ENCODE data around the gene ARHGAP42. TPM values are rescaled to one million over a fixed set of nuclear protein-coding genes. Genes with fewer than 3 reads are reported as not detected.

Gene ARHGAP42
- total and polyA plus RNA-seq, 10 of the 15 experiments (the other 5 are each of a cell fraction or from before 2014, with no cell fraction given) = 1.8 to 6.3 (median 3.2) TPM

- ATAC-seq (no peak), DNase-seq (ENCODE audit: low read depth, low spot score) (no peak), FAIRE-seq (no peak)
- Histone ChIP-seq H3K27ac (ENCODE audit: control insufficient read depth, insufficient read depth) (no peak overlapping the region), H3K9ac (ENCODE audit: control insufficient read depth, insufficient read depth, low read length) (no peak overlapping the region), H2AFZ (ENCODE audit: control insufficient read depth, low read depth, low read length) (no peak overlapping the region), H3K4me1 (ENCODE audit: control insufficient read depth, insufficient read depth, low read length) (no peaks in the 10 kb centered on the region), H3K9me3 (replicated peaks; ENCODE audit: control insufficient read depth, insufficient read depth, low read length) (no peaks in the 10 kb centered on the region; the same call in 2 of the 3 replicates), H3K4me3 (no peak overlapping the region), H3K79me2 (ENCODE audit: control insufficient read depth, insufficient read depth, low read length) (no peaks in the 10 kb centered on the region), H3K27me3 (replicated peaks in 1 of 2; ENCODE audit: control insufficient read depth in 2 of 2, insufficient read depth in 2 of 2, low read length in 1 of 2) (no peaks in the 10 kb centered on the region), H3K36me3 (ENCODE audit: control insufficient read depth in 2 of 2, insufficient read depth in 2 of 2, low read length in 1 of 2) (no peaks in the 10 kb centered on the region), H3K4me2 (ENCODE audit: control insufficient read depth, insufficient read depth) (no peak overlapping the region), H4K20me1 (ENCODE audit: control insufficient read depth, insufficient read depth) (no peaks in the 10 kb centered on the region)
- RAD21 ChIA-PET (ENCODE audit: unreplicated experiment) = no interaction called here
- intact Hi-C loops (cut with micrococcal nuclease; ENCODE audit: unreplicated experiment) = no loop called here
- POLR2A ChIA-PET = no interaction called here
- in situ Hi-C loops (cut with MboI) = no loop called here
- TF ChIP-seq MTA2 (IDR thresholded peaks at IDR 0.05; ENCODE audit: low read depth) (no peak), ZNF384 (IDR thresholded peaks at IDR 0.05; ENCODE audit: borderline replicate concordance, low read depth, low read length) (no peak)
- TF ChIP-seq, protein P1, sequence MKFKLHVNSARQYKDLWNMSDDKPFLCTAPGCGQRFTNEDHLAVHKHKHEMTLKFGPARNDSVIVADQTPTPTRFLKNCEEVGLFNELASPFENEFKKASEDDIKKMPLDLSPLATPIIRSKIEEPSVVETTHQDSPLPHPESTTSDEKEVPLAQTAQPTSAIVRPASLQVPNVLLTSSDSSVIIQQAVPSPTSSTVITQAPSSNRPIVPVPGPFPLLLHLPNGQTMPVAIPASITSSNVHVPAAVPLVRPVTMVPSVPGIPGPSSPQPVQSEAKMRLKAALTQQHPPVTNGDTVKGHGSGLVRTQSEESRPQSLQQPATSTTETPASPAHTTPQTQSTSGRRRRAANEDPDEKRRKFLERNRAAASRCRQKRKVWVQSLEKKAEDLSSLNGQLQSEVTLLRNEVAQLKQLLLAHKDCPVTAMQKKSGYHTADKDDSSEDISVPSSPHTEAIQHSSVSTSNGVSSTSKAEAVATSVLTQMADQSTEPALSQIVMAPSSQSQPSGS (IDR thresholded peaks at IDR 0.05; ENCODE audit: low read length) = no peak
- BruUV-seq (replicated peaks) = no TSS peak
- SMC1A ChIA-PET (ENCODE audit: uncharacterized antibody, unreplicated experiment) = no interaction called here
- CTCF ChIA-PET = no interaction called here
Observed at GRCh38 chr11:100969008-100969407, 281.9 kb downstream of the ARHGAP42 start.

- FAIRE-seq (no peak), DNase-seq (ENCODE audit: low read depth, low spot score) (no peak), ATAC-seq (no peak)
- in situ Hi-C loops (cut with MboI) (no loop called here), intact Hi-C loops (cut with micrococcal nuclease; ENCODE audit: unreplicated experiment) (no loop called here)
- H4K20me1 ChIP-seq (ENCODE audit: control insufficient read depth, insufficient read depth) = no peaks in the 10 kb centered on the region
- H3K4me1 ChIP-seq (ENCODE audit: control insufficient read depth, insufficient read depth, low read length) = no peaks in the 10 kb centered on the region
- WGBS (ENCODE audit: insufficient coverage, insufficient replicate concordance, low lambda C conversion rate, missing lambda C conversion rate) = 42% methylated on average over 4 of the region's 4 CpGs
- no peak for TF ChIP-seq SIN3A (IDR thresholded peaks at IDR 0.05; ENCODE audit: low read depth, low read length)
- ChIA-PET POLR2A (no interaction called here), CTCF (interaction anchor here (1.0 to 1.2 kb wide), 2 partner anchors 12 to 27 kb away, joined by 3 to 5 read pairs; no protein-coding TSS in a partner anchor), SMC1A (ENCODE audit: uncharacterized antibody, unreplicated experiment) (interaction anchor here (0.8 kb wide), 1 partner anchor 10 kb away, joined by 3 read pairs; no protein-coding TSS in a partner anchor), RAD21 (ENCODE audit: unreplicated experiment) (no interaction called here)
- no peaks in the 10 kb centered on the region for H3K36me3 ChIP-seq (ENCODE audit: control insufficient read depth in 2 of 2, insufficient read depth in 2 of 2, low read length in 1 of 2)
- no peaks in the 10 kb centered on the region; the same call in 2 of the 3 replicates for H3K9me3 ChIP-seq (replicated peaks; ENCODE audit: control insufficient read depth, insufficient read depth, low read length)
- H3K4me2 ChIP-seq (ENCODE audit: control insufficient read depth, insufficient read depth) = no peak overlapping the region
- no TSS peak for BruUV-seq (replicated peaks)
- H3K27me3 ChIP-seq (replicated peaks in 1 of 2; ENCODE audit: control insufficient read depth in 2 of 2, insufficient read depth in 2 of 2, low read length in 1 of 2) = no peaks in the 10 kb centered on the region
- no peak overlapping the region for H3K9ac ChIP-seq (ENCODE audit: control insufficient read depth, insufficient read depth, low read length)
- H3K27ac ChIP-seq (ENCODE audit: control insufficient read depth, insufficient read depth) = no peak overlapping the region
- no peaks in the 10 kb centered on the region for H3K79me2 ChIP-seq (ENCODE audit: control insufficient read depth, insufficient read depth, low read length)
- H2AFZ ChIP-seq (ENCODE audit: control insufficient read depth, low read depth, low read length) = no peak overlapping the region
- H3K4me3 ChIP-seq = no peak overlapping the region
Observed at GRCh38 chr11:100970283-100971164, 283.4 kb downstream of the ARHGAP42 start.

All from GM12878 (cell line).